NCI-H128 (cell line): ENCODE measurements around the gene RHOF.
"Not testable (repeated sequence)": the region's sequence is repeated elsewhere in the genome, so short reads cannot be mapped to it uniquely, and the experiment has no call there.

Source experiments
- DNase-seq: peaks from one replicate; lab custom pipeline; 2025; ENCODE audit not compliant: unreplicated experiment; lab: John Stamatoyannopoulos, UW

Gene RHOF

GRCh38 chr12:121776190-121777098 lies 17.0 kb downstream of the RHOF start:
- peak; percentile 36 for DNase-seq

- no peak for DNase-seq
These were observed 18.0 kb downstream of the RHOF start for GRCh38 chr12:121775501-121775900.

- no peak for DNase-seq
These were observed 18.5 kb downstream of the RHOF start for GRCh38 chr12:121774968-121775474.

- peak; percentile 37 for DNase-seq
These were observed 20.3 kb downstream of the RHOF start for GRCh38 chr12:121773011-121773777.

GRCh38 chr12:121770813-121771625 lies 22.5 kb downstream of the RHOF start:
- DNase-seq = no peak

GRCh38 chr12:121770388-121770787 lies 23.1 kb downstream of the RHOF start:
- no peak for DNase-seq

GRCh38 chr12:121769831-121770301 lies 23.6 kb downstream of the RHOF start:
- no peak for DNase-seq

GRCh38 chr12:121769297-121769830 lies 24.1 kb downstream of the RHOF start:
- no peak for DNase-seq

GRCh38 chr12:121767525-121768016 lies 25.9 kb downstream of the RHOF start:
- DNase-seq = no peak

GRCh38 chr12:121766290-121767039 lies 27.0 kb downstream of the RHOF start:
- no peak for DNase-seq

GRCh38 chr12:121765573-121765972 lies 27.9 kb downstream of the RHOF start:
- no peak for DNase-seq

GRCh38 chr12:121764808-121765207 lies 28.7 kb downstream of the RHOF start:
- DNase-seq = no peak

- no peak for DNase-seq
These were observed 31.2 kb downstream of the RHOF start for GRCh38 chr12:121762269-121762668.

- not testable (repeated sequence) for DNase-seq
These were observed 35.0 kb downstream of the RHOF start for GRCh38 chr12:121758536-121758935.

GRCh38 chr12:121755591-121755990 lies 37.9 kb downstream of the RHOF start:
- DNase-seq = no peak

- DNase-seq = no peak
These were observed 38.7 kb downstream of the RHOF start for GRCh38 chr12:121754836-121755235.

GRCh38 chr12:121753844-121754264 lies 39.6 kb downstream of the RHOF start:
- DNase-seq = no peak

GRCh38 chr12:121751749-121752351 lies 41.6 kb downstream of the RHOF start:
- no peak for DNase-seq

GRCh38 chr12:121751034-121751433 lies 42.5 kb downstream of the RHOF start:
- no peak for DNase-seq
